ENCODE results near the gene WNT6.

GRCh38 chr2:218811382-218811781, 48.2 kb upstream of the WNT6 start:
- no peak for TF ChIP-seq EZH2 (IDR thresholded peaks at IDR 0.05; ENCODE audit: low read depth, low read length, severe bottlenecking)
- TF ChIP-seq CTCF (IDR thresholded peaks at IDR 0.05; ENCODE audit: control extremely low read depth in 1 of 3, insufficient read depth in 1 of 3, low read depth in 1 of 3, low read length in 3 of 3) = no peak
- no peak for TF ChIP-seq MAFK (IDR thresholded peaks at IDR 0.05; ENCODE audit: low read depth, low read length)
- no peak for TF ChIP-seq BRCA1 (IDR thresholded peaks at IDR 0.05; ENCODE audit: low read depth, low read length)
- no peak for TF ChIP-seq POLR2A (IDR thresholded peaks at IDR 0.05; ENCODE audit: control extremely low read depth in 1 of 2, low read depth in 2 of 2, low read length in 2 of 2)
